Smooth muscle cell (in vitro differentiated cells): ENCODE data around the gene DLGAP4. TPM values are rescaled to one million over a fixed set of nuclear protein-coding genes. Genes with fewer than 3 reads are reported as not detected.

Experiments used
- DNase-seq: peaks from one replicate; lab custom pipeline; 2025; ENCODE audit not compliant: unreplicated experiment; lab: John Stamatoyannopoulos, UW
- H2AFZ ChIP-seq: fragments of 200-600 bp; sonication (generic); 2 replicates; pipeline ENCODE4 v1.6.0; 2016; ENCODE audit warnings: antibody characterized with exemption, low read depth, mild to moderate bottlenecking
- H3F3A ChIP-seq: fragments of 200-600 bp; sonication (generic); 2 replicates; pipeline ENCODE4 v1.6.0; 2017; ENCODE audit warnings: antibody characterized with exemption, low read depth
- H3K27ac ChIP-seq: fragments of 200-600 bp; sonication (generic); 2 replicates; pipeline ENCODE4 v1.5.1; 2016; ENCODE audit warnings: low read depth, mild to moderate bottlenecking
- H3K27me3 ChIP-seq: fragments of 200-600 bp; sonication (generic); 2 replicates; pipeline ENCODE4 v1.6.1; 2016; ENCODE audit warnings: low read depth, mild to moderate bottlenecking
- H3K36me3 ChIP-seq: fragments of 200-600 bp; sonication (generic); 2 replicates; pipeline ENCODE4 v1.5.1; 2016; ENCODE audit warnings: low read depth
- H3K4me1 ChIP-seq: fragments of 200-600 bp; sonication (generic); 2 replicates; pipeline ENCODE4 v1.5.1; 2016; ENCODE audit warnings: low read depth
- H3K4me2 ChIP-seq: fragments of 200-600 bp; sonication (generic); 2 replicates; pipeline ENCODE4 v1.6.0; 2016; ENCODE audit warnings: mild to moderate bottlenecking
- H3K4me3 ChIP-seq: fragments of 200-600 bp; sonication (generic); 2 replicates; pipeline ENCODE4 v1.5.1; 2016; ENCODE audit warnings: mild to moderate bottlenecking
- H3K79me2 ChIP-seq: fragments of 200-600 bp; sonication (generic); 2 replicates; pipeline ENCODE4 v1.6.0; 2016; ENCODE audit warnings: low read depth, mild to moderate bottlenecking
- H3K9ac ChIP-seq: fragments of 200-600 bp; sonication (generic); 2 replicates; pipeline ENCODE4 v1.6.0; 2016; ENCODE audit warnings: low read depth
- H3K9me3 ChIP-seq: fragments of 200-600 bp; sonication (generic); replicated peaks from 2 replicates; pipeline ENCODE4 v1.5.1; 2016; ENCODE audit warnings: low read depth
- H4K20me1 ChIP-seq: fragments of 200-600 bp; sonication (generic); 2 replicates; pipeline ENCODE4 v1.6.0; 2016; ENCODE audit warnings: low read depth
- whole genome bisulfite sequencing: methylation state at CpG from one replicate; pipeline ENCODE4 v1.1.7; 2016; ENCODE audit warnings: low lambda C conversion rate; 5-methylcytosine and 5-hydroxymethylcytosine counted together
- polyA plus RNA-seq: library from polyadenylated mRNA; unstranded; fragments of >200 nt; fragmentation: Nextera tagmentation; extraction: Ambion mirVana; gene quantifications from 2 replicates; pipeline ENCODE4 v1.2.1, GENCODE V29; 2016
- total RNA-seq: library from RNA; depleted of rRNA; stranded (reverse); fragments of >200 nt; gene quantifications from 2 replicates; pipeline ENCODE4 v1.2.3, GENCODE V29; 2014
- TF ChIP-seq, protein P1 (sequence below): fragments of 200-600 bp; sonication (generic); IDR thresholded peaks from 2 replicates; pipeline ENCODE4 v1.5.1; 2017; ENCODE audit warnings: borderline replicate concordance, mild to moderate bottlenecking, antibody characterized with exemption; ENCODE audit not compliant: insufficient read depth, poor library complexity, severe bottlenecking

Gene DLGAP4
- total and polyA plus RNA-seq, 2 experiments from 2014 or later = 86.8 to 102 TPM

DNA sequence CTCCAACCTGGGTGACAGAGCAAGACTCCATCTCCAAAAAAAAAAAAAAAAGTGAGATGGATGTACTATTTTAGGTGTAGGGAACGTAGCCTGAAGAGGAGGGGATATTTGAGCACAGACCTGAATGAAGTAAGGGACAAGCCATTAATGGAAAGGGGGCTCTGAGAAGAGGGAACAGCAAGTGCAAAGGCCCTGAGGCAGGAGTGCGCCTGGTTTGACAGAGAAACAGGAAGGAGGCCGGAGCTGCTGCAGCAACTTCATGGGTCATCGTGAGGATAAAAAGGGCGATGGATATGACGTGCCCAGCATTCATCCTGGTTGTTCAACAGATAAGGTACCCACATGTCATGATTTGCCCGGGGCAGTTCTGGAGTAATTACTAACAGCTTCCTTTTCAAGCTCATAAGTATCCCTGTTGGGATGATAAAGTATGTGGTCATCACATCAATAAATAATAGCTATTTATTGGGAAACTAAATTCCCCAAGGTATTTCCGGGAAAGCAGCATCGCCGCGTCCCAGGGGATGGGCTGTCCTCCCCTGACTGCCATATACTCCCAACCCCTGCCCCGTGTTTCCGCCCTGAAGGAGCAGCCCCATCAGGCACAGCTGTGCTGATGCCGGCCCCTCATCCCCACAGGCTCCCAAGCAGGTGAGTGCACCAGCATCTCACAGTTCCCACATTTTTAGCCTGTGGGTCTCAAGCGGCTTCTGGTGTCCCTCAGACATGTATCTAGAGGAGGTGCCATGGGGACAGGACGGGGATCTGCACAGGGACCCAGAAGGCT lies 43.4 kb downstream of the DLGAP4 start:
- no peak overlapping the region for H3K27ac ChIP-seq
- H3K9me3 ChIP-seq = no peaks in the 10 kb centered on the region
- no peaks in the 10 kb centered on the region for H3K79me2 ChIP-seq
- H3K9ac ChIP-seq = no peak overlapping the region
- TF ChIP-seq, protein P1, sequence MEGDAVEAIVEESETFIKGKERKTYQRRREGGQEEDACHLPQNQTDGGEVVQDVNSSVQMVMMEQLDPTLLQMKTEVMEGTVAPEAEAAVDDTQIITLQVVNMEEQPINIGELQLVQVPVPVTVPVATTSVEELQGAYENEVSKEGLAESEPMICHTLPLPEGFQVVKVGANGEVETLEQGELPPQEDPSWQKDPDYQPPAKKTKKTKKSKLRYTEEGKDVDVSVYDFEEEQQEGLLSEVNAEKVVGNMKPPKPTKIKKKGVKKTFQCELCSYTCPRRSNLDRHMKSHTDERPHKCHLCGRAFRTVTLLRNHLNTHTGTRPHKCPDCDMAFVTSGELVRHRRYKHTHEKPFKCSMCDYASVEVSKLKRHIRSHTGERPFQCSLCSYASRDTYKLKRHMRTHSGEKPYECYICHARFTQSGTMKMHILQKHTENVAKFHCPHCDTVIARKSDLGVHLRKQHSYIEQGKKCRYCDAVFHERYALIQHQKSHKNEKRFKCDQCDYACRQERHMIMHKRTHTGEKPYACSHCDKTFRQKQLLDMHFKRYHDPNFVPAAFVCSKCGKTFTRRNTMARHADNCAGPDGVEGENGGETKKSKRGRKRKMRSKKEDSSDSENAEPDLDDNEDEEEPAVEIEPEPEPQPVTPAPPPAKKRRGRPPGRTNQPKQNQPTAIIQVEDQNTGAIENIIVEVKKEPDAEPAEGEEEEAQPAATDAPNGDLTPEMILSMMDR = no peak
- WGBS = 91% methylated on average over 16 of the region's 16 CpGs
- no peaks in the 10 kb centered on the region for H3K4me1 ChIP-seq
- no peaks in the 10 kb centered on the region for H4K20me1 ChIP-seq
- no peak overlapping the region for H3K4me2 ChIP-seq
- no peaks in the 10 kb centered on the region for H3F3A ChIP-seq
- H2AFZ ChIP-seq = no peak overlapping the region
- H3K27me3 ChIP-seq = no peaks in the 10 kb centered on the region
- no peak for DNase-seq
- no peak overlapping the region for H3K4me3 ChIP-seq
- no peaks in the 10 kb centered on the region for H3K36me3 ChIP-seq

GRCh38 chr20:36350439-36350838 lies 44.3 kb downstream of the DLGAP4 start:
- 57% methylated on average over 1 of the region's 1 CpG for WGBS
- no peak overlapping the region for H2AFZ ChIP-seq
- no peaks in the 10 kb centered on the region for H3K36me3 ChIP-seq
- H3K4me2 ChIP-seq = no peak overlapping the region
- DNase-seq = no peak
- H3K4me3 ChIP-seq = no peak overlapping the region
- no peaks in the 10 kb centered on the region for H3K27me3 ChIP-seq
- no peaks in the 10 kb centered on the region for H3K79me2 ChIP-seq
- no peak overlapping the region for H3K27ac ChIP-seq
- no peak overlapping the region for H3K9ac ChIP-seq
- no peaks in the 10 kb centered on the region for H3K4me1 ChIP-seq
- TF ChIP-seq, protein P1 = no peak
- H3F3A ChIP-seq = no peaks in the 10 kb centered on the region
- H4K20me1 ChIP-seq = no peaks in the 10 kb centered on the region
- no peaks in the 10 kb centered on the region for H3K9me3 ChIP-seq

GRCh38 chr20:36351937-36352336 lies 45.8 kb downstream of the DLGAP4 start:
- Histone ChIP-seq H3K4me1 (no peaks in the 10 kb centered on the region), H3K27ac (no peak overlapping the region), H2AFZ (no peak overlapping the region), H3K4me3 (no peak overlapping the region), H3K27me3 (no peaks in the 10 kb centered on the region), H3K9me3 (no peaks in the 10 kb centered on the region), H3F3A (no peaks in the 10 kb centered on the region), H3K36me3 (no peaks in the 10 kb centered on the region), H3K79me2 (no peaks in the 10 kb centered on the region), H3K4me2 (no peak overlapping the region), H3K9ac (no peak overlapping the region), H4K20me1 (no peaks in the 10 kb centered on the region)
- TF ChIP-seq, protein P1 = no peak
- no peak for DNase-seq
- WGBS = 93% methylated on average over 6 of the region's 6 CpGs
